H1 (cell line): Measurements from ENCODE around the gene SPIRE1. TPM values are rescaled to one million over a fixed set of nuclear protein-coding genes. Genes with fewer than 3 reads are reported as not detected.

Experiments
- CHD7 ChIP-seq: fragments of 300-600 bp; sonication (generic); IDR thresholded peaks from 2 replicates; pipeline ENCODE4 v1.7.1; 2012; ENCODE audit warnings: low read length, moderate library complexity, mild to moderate bottlenecking, inconsistent platforms; ENCODE audit not compliant: insufficient replicate concordance
- HDAC6 ChIP-seq: IDR thresholded peaks from one replicate; pipeline ENCODE4 v1.7.1; 2012; ENCODE audit warnings: low read depth, mild to moderate bottlenecking, inconsistent platforms, low read length, moderate library complexity
- KDM1A ChIP-seq: fragments of 200-600, 300-600 bp; sonication (generic); IDR thresholded peaks from 2 replicates; pipeline ENCODE4 v1.7.1; 2016; ENCODE audit warnings: mild to moderate bottlenecking, low read length, borderline replicate concordance
- MAFK ChIP-seq: IDR thresholded peaks from 2 replicates; pipeline ENCODE4 v1.6.1; 2012; ENCODE audit warnings: low read depth, mild to moderate bottlenecking, improper control_type of control experiment, low read length
- RAD21 ChIP-seq, 2 experiments: IDR thresholded peaks in 1 of 2; conservative IDR thresholded peaks in 1 of 2; 2 replicates each; pipeline ENCODE4 v1.6.1; 2011; ENCODE audit warnings: low read depth in 2 of 2, low read length in 2 of 2, improper control_type of control experiment in 1 of 2, inconsistent platforms in 1 of 2, mild to moderate bottlenecking in 1 of 2, moderate library complexity in 1 of 2
- RNF2 ChIP-seq: fragments of 200-900, 300-1000 bp; sonication (generic); IDR thresholded peaks from 2 replicates; pipeline ENCODE4 v1.7.1; 2016; ENCODE audit warnings: borderline replicate concordance, low read depth, mild to moderate bottlenecking, antibody characterized with exemption, low read length; ENCODE audit not compliant: poor library complexity, severe bottlenecking; ENCODE audit errors: missing control alignments
- TBP ChIP-seq: IDR thresholded peaks from 2 replicates; pipeline ENCODE4 v1.6.1; 2011; ENCODE audit warnings: low read depth, low read length, improper control_type of control experiment
- ZNF274 ChIP-seq: IDR thresholded peaks from 2 replicates; pipeline ENCODE4 v1.7.0; 2012; ENCODE audit warnings: low read length, borderline replicate concordance; ENCODE audit errors: extremely low read depth
- polyA plus RNA-seq, 7 experiments: library from polyadenylated mRNA; depleted of rRNA in 3 of 7; stranded (reverse) in 5 of 7; unstranded in 2 of 7; fragments of >200 nt in 5 of 7; fragments of 200-250 nt in 2 of 7; gene quantifications; 1 replicate in 5 of 7; 2 replicates in 1 of 7; 4 replicates in 1 of 7; pipeline versions ENCODE4 v1.2.1 to v1.2.3, GENCODE V29; 2011 to 2013; ENCODE audit warnings: missing spikeins in 2 of 7, mixed read lengths in 2 of 7
- total RNA-seq: library from RNA; stranded (reverse); fragmentation: NEBNext Ultra II Directional; extraction: Animal tissue kit (Norgen Biotek cat#: 25700); gene quantifications from 2 replicates; pipeline ENCODE4 v1.2.1, GENCODE V29; 2021
- TF ChIP-seq, protein P1 (sequence below): IDR thresholded peaks from 2 replicates; pipeline ENCODE4 v1.6.1; 2011; ENCODE audit warnings: low read length, improper control_type of control experiment

Gene SPIRE1
- total and polyA plus RNA-seq, 2 of the 8 experiments (the other 6 are each of a cell fraction or from before 2014, with no cell fraction given): 6.0 to 21.5 TPM

DNA sequence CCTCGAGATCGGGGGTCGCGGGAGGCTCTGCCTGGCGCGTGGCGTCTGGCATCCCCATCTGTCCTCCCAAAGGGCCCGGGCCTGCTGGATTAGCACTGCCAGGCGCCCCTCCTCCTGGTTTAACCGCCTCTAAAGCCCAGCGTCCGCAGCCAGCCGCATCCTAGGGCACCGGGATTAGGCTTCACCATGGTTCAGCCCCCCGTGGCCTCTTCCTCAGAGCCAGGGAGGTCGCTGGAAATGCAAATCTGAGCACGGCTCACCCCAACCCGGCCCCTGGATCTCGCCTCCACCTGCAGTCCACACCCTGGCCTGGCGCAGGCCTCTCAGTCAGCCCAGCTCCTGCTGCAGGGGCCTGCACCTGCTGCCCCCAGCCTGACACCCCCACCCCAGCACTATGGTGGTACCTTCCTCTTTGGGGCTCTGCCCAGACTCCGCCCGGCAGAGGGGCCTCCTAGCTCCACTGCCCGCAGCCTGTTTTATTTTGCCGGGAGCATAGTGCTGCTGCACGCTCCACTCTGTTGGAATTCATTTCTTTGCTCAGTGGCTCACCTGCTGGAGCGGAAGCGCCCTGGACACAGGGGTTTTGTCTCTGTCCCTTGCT lies 237.0 kb downstream of the SPIRE1 start (continued):
- TF ChIP-seq RNF2 (no peak), RAD21 (IDR thresholded peaks at IDR 0.05 in 1 of 2, conservative IDR thresholded peaks at IDR 0.05 in 1 of 2; ENCODE audit: low read depth in 2 of 2, low read length in 2 of 2) (0 out of 4 replicates have a peak, but pooled peaks of 1 of the 2 experiments have one; percentile 10), ZNF274 (no peak), TBP (no peak), MAFK (no peak), KDM1A (no peak), CHD7 (no peak), HDAC6 (no peak)
- TF ChIP-seq, protein P1, sequence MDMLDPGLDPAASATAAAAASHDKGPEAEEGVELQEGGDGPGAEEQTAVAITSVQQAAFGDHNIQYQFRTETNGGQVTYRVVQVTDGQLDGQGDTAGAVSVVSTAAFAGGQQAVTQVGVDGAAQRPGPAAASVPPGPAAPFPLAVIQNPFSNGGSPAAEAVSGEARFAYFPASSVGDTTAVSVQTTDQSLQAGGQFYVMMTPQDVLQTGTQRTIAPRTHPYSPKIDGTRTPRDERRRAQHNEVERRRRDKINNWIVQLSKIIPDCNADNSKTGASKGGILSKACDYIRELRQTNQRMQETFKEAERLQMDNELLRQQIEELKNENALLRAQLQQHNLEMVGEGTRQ: no peak
